ENCODE measurements around the gene MALL.
"Not testable (repeated sequence)": the region's sequence is repeated elsewhere in the genome, so short reads cannot be mapped to it uniquely, and the experiment has no call there.

MALL gene

DNA sequence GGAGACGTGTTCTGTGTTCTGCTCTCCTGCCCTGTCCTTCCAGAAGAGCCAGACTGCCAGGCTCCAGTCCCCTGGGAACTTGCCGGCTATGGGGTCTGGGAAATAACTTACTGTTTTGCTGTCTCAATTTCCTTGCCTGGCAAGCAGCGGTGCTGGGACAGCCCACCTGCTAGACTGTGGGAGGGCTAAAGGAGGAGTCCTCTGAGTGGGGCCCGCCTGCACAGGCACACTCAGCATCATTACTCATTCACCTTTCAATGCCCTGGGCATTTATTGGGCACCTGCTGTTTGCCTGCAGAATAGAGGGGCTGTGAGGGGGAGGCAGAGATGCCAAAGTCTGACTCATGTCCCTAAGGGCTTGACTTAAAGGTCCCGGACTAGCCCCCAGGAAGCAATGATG lies 65.4 kb downstream of the MALL start:
- not testable (repeated sequence) for DNase-seq (ENCODE audit: low read depth)

DNA sequence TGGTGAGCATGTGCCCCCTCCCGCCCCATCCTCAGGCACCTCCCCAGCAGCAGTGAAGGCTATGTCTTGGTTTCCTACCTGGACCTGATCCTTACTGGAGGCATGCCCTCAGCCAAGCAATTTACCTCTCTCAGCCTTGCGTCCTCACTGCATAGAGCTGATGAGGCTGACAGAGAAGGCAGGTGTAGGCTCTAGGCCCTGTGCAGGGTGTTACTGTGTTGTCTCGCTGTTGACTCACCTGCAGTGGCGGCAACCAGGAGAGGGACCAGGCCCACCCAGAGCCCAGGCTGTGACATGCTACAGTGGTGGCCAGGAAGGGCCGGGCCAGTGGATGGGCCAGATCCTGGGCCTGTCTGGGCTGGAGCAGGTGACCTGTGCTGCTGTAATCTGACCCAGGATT lies 65.9 kb downstream of the MALL start:
- not testable (repeated sequence) for DNase-seq (ENCODE audit: low read depth)

DNA sequence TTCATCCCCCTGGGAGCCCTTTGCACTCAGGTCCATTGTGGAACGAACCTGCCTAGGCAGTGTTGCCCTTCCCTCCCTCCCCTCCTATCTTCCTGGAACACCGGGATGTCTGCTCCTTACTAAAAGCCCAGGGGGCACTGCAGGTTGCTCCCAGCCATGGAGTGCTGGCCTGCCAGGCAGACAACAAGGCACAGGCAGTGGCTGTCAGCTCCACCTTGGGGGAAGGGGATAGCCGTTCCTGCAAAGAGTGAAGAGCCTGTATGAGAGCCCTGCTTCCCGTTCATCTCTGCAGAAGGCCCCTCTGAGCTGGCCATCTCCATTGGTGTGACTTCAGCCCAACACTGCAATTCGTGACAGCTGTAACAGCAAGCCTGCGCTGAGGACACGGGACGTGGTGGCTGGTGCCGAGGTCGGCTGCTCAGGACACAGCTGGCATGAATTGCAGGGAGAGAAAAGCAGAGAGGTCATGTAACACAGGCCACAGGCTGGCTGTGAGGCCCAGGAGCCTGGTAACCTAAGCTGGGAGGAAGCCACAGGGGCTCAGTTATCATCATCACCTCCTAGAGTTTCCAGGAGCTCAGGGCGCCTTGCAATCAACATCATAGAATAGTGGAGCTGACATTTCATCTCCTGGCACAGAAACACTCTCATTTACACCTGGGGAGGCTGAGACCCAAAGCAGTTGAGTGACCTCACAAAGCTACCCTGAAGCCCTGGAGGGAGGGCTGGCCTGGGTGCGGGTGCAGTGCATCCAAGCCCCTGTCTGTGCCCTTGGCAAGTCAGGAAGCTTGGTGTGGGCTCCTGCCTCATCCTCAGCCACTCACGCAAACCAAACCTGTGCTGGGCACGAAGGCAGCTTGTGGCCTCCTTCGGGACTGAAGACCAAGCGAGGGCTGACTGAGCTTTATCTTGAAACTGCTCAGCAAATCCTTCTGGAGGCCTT lies 67.1 kb downstream of the MALL start:
- not testable (repeated sequence) for DNase-seq (ENCODE audit: low read depth)

DNA sequence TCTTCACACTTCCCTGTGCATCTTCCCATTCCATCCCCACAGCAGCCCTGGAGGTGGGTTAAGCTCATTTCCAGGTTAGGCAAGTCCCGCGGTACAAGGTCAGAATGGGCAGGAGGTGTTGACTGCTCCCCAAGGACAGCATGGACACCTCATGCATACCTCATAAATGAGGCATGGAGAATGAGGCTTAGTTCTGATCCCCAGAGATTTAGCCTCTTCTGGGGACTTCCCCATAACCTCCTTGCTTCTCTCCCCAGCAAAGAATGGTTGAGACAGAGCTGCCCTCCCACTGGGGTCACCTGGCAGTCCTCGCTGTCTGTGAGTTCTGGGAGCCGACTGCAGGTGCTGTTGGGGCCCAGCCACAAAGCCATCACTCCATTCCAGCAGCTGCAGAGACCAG lies 68.4 kb downstream of the MALL start:
- DNase-seq (ENCODE audit: low read depth): not testable (repeated sequence)

DNA sequence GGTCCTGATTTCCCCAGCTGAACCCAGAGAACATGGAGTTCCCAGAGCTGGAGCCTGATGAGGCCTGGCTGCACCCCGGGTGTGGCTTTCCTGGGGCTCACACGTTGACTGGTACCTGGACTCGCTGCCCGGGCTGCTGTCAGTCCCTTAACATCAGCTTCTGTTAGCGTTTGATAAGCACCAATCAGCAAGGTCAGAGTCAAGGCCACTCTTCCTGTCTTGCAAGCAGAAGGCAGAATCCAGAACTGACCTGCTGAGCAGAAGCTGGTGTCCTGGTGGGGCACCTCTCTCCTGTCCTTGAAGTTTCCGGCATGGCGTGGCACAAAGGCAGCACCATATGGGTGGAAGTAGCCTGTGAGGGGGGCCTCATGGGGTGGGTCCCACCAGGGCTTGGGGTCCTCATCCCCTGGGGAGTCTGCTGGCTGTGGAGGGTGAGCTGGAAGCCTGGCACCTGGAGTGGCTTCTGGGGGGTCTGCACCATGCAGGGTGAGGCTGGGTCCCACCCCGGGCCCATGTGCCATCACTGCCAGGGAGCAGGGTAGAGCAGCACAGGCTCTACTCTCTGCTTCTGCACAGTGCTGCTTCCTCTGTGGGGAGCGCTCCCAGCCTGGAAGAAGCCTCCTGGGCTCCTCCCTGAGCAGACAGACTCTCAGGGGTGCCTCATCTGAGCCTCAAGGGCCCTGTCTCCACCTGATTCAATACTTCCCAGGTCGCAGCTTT lies 73.5 kb downstream of the MALL start:
- DNase-seq (ENCODE audit: low read depth): not testable (repeated sequence)

DNA sequence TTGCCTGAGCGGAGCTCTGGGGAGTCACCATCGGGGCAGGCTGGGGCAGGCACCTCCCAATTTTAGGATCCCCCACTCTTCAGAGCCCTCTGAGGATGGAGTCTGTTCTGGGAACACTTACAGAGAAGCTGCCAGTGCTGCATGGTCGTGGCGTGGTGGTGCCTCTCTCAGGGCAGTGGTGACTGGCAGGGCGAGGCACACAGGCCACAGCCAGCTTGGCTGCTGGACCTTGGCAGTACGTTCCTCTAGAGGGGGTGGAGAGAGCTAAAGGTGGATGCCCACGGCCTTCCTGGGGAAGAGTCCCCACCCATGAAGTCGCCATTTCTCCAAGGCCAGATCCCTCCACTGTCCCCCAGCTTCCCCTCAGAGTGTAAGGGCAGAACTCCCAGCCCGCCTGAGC lies 78.3 kb downstream of the MALL start:
- not testable (repeated sequence) for DNase-seq (ENCODE audit: low read depth)

DNA sequence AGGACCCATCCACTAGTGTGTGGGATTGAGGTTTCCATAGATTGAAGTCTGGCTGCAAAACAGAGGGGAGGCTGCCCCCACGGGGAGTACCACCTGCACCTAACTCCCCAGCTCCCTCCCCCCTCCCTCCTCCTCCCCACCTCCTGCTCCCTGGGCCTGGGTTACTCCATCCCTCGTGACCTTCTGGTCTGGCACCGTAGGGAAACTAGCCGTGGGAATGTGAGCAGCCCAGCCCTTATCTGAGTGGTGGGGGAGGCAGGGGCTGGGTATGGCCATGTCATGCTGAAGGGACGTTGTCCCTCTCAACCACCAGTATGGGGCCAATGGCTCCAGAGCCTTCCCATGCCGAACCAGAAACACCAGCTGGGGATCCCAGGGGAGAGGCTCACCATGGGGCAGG lies 80.2 kb downstream of the MALL start:
- DNase-seq (ENCODE audit: low read depth): not testable (repeated sequence)

DNA sequence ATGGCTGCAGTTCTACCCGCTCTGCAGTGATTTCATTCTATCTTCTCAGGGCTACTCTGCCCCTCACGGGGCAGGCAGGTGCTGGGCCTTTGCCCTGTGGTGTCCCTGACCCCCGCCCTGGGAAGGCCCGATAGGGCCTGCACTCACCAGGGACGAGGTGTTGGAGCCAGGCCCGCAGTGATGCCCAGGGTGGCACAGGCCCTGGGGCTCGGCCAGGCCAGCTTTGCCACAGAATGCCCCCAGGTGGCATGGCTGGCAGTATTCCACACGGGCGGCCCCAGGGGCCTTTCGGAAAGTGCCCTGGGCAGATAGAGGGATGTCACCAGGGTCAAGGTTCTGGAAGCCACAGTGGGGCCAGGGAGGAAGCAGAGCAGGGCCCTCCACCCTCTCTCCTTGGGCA lies 80.7 kb downstream of the MALL start:
- DNase-seq (ENCODE audit: low read depth): not testable (repeated sequence)

All from GM04504 (cell line).